ENCODE measurements around the gene UMODL1. TPM values are rescaled to one million over a fixed set of nuclear protein-coding genes. Genes with fewer than 3 reads are reported as not detected.
A peak's percentile ranks its signal among the peaks of the same experiment; 100 is the strongest.

Gene UMODL1
- total RNA-seq, 1 experiment from 2014 or later, result not detected

DNA sequence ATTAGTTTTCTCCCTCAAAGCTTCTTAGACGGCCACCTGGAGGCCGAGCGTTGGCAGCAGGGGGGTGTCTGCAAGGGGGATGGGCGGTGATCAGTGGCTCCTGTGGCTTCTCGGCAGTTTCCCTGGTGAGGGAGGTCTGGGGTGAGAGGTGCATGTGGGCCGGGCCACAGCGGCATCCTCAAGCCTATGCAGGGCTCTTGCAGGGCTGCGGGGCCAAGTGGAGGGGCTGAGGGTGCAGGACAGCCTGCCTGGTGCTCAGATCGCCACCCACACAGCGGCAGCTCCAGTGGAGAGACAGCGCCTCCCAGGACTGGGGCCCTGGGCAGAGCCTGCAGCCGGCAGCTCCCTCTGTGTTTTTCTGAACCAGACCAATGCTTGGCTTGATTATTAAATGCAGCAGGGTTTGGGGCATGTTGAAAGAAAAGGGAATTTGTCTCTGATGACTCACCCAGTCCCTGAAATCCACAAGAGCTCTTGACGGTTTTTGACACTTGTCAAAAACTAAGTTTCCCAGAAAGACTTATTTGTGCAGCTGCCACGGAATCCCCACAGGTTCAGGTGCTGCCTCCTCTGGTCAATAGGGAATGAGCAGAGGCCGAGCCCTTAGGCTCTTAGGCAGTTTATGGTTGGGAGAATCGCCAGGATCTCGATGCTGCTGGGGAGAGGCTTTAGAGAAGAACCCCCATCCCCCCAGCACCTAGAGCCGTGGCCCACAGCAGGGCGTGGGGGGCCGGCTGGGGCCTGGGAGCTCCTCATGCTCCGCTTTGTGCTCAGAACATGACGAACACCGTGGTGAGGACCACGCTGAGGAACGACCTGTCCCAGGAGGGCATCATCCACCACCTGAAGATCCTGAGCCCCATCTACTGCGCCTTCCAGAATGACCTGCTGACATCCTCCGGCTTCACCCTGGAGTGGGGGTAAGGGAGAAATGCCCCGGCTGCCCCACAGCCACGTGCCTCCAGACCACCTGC is 54.7 kb downstream of the UMODL1 start:
- DNase-seq (ENCODE audit: extremely low read depth, low read depth), result no peak

DNA sequence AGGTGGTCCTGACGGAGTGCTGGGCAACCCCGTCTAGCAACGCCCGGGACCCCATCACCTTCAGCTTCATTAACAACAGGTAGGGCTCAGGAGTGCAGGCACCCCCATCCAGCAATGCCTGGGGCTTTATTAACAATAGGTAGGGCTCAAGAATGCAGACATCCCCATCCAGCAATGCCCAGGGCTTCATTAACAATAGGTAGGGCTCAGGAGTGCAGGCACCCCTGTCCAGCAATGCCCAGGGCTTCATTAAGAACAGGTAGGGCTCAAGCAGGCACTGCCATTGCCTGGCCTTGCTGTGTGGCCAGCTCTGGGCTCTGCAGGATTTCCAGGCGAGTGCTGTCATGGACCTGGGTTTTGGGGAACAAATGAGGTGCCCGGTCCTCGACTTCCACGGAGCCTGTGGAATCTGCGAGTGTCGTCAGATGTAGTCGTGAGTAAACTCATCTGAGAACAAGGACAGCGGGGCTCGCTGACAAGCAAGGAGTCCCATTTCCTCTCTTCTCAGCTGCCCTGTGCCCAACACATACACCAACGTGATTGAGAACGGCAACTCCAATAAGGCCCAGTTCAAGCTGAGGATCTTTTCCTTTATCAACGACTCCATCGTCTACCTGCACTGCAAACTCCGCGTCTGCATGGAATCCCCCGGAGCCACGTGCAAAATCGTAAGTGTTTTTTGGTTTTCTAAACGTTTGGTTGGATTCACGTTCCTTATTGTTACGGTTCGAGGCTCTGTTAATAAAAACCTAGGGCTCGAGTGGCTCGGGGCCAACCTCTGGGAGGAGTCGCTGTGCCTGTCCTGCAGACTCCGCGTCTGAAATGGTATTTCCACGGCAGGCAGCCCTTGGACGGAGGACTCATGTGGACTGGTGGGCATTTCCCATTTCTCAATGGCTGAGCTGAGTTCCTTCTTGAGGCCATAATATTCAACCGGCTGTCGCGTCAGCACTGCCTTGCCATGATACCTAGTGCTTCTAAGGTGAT is 56.3 kb downstream of the UMODL1 start:
- no peak for DNase-seq (ENCODE audit: extremely low read depth, low read depth)

DNA sequence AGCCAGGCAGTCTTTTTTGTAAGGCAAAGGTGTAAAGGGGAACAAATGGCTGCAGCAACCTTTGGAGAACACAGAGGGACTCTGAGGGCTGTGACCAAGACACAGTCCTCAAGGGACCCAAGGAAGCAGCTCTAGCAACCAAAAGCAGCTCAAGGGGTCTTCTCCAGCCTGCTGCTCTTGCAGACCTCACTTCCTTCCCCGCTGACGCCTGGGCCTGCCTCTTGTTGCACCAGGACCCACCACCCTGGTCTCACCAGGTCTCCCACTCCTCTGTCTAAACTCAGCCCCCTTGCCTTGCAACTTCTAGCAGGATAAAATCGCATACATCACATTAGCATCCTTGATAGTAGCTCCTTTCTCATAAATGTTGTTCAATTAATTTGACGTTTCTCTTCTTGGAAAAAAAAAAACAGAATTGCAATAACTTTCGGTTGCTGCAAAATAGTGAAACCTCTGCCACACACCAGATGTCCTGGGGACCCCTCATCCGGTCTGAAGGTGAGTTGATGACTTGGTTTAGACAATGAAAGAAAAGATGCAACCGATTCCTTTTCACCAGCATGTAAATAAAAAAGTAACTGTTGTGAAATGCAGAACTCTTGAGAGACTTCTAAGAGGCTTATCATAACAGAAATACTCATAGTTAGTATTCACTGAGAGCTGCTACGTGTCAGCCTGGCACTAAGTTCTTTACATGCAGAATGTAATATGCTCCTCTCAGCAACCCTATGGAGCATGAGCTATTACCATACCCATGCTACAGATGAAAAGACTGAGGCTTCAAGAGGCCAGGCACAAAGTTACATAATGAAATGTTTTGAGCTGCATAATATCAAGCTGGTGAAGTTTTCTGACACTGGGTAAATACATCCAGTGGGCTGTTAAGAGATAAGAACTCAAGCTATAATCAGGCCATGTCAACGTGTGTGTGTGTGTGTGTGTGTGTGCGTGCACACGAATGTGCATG is 58.5 kb downstream of the UMODL1 start:
- DNase-seq (ENCODE audit: extremely low read depth, low read depth), result no peak

DNA sequence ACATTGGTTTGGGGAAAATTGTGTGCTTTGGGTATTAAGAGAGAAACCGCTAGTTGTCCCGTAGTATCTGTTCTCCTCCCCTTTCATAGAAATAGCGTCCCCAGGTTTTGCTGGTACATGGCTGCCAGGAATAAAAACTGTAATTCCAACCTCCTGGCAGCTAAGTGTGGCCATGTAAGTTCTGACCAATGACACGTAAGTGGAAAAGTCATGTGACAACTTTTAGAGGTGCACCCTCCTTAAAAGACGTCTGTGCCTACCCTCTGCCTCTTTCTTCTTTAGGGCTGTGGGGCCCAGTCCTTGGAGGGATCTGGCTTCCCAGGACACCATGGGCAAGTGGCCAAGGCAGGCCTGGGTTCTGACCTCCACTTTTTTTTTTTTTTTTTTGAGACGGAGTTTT is 59.3 kb downstream of the UMODL1 start:
- no peak for DNase-seq (ENCODE audit: extremely low read depth, low read depth)

DNA sequence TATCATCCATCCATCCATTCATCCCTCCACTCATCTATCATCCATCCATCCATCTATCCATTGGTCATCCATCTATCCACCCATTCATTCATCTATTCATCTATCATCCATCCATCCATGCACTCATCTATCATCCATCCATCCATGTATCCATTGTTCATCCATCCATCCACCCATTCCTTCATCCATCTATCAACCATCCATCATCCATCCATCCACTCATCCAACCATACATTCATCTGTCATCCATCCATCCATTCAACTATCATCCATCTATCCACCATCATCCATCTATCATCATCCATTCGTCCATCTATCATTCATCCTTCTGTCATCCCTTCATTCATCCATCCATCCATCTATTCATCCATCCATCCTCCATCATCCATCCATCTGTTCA is 61.1 kb downstream of the UMODL1 start:
- DNase-seq (ENCODE audit: extremely low read depth, low read depth), result no peak

DNA sequence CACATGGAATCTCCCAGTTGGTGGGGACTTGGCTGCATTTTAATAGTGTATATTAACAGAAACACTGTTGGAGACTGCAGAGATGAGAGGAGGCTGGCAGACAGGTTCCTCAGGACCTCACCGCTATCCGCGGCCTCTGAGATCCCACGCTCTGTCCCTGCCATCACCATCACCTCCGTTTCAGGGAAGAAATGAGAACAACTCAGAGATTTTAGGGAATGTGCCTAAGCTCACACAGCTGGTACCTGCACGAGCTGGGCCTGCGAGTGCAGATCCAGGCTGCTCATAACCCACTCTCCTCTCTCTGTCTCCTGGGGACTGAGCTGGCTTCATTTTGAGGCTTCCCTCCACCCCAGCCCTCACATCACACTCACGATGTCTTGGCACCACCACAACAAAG is 62.0 kb downstream of the UMODL1 start:
- no peak for DNase-seq (ENCODE audit: extremely low read depth, low read depth)

DNA sequence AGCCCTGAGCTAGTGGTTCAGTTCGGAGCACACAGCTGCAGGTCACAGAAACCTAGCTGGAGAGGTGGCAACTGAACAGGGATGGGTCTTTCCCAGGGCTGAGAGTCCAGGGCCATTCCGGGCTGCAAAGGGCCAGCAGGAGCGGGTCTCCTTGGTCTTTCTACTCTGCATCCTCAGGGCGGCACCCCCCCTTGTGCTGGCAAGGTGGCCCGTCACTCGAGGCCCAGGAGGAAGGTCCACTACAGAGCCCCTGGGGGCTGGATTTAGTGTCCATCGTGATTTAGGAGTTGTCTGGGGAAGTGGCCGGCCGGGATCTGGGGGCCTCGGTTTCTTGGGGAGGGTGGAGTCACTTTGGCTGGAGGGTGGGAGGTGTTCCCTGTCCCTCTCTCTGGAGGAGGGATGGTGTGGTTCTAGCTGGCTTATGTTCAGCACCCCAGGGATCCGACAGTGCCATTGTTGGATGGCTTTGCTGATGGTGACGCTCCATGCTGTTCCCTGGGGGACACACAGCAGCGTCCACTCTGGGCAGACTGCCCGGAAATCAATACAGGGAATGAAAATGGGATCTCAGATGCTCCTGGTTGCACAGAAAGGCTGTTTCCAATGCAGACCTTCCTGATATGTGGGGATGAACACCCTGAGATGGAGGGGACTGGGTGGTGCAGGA is 64.4 kb downstream of the UMODL1 start:
- DNase-seq (ENCODE audit: extremely low read depth, low read depth), result no peak

DNA sequence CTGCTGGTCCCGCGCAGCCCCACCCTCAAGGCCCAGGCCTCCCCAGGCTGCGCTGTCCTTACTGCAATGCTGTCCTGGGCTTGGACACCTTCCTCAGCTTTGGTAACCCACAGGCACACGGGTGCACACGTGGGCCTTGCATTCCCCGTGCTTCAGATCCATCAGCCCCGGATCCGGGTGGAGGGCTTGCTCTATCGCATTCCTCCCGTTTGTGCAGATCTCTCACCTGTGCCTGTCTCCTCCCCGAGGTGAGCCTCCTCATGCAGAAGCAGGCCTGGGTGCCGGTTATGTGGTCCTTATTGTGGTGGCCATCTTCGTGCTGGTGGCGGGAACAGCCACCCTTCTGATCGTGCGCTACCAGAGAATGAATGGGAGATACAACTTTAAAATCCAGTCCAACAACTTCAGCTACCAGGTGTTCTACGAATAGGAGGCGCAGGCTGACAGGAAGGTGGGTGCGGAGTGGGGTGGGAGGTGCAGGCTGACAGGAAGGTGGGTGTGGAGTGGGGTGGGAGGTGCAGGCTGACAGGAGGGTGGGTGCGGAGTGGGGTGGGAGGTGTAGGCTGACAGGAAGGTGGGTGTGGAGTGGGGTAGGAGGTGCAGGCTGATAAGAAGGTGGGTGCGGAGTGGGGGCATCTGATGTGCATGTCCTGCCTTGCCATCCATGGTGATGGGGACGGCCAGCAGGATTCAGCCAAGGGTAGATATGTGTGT is 66.2 kb downstream of the UMODL1 start:
- no peak for DNase-seq (ENCODE audit: extremely low read depth, low read depth)

DNA sequence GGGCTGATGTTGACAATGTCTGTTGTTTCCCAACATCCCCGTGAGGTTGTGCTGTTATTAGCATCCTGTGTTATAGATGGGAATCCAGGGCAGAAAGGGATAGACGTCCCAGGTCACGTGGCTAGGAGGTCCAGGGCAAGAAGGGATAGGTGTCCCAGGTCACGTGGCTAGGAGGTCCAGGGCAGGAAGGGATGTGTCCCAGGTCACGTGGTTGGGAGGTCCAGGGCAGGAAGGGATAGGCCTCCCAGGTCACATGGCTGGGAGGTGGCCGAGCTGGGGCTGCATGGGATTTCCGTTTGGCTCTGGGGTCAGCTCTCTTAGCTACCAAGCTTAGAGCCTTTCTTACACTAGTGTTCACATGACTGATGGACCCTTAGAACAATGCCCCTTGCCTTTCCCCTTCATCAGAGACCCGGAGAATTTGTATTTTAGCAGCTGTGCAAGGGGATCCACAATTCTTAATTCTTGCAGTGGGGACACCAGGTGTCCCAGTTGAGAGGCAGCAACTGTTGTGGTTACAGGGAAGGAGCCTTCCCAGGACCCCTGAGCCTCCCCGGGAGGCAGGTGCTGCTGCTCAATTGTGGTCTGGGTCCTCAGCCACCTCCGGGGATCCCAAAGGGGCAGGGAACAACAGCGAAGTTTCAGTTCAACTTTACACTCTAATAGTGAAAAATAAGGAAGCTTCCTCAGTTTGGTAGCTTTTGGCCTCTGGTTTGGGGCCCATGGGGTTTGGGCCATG is 69.2 kb downstream of the UMODL1 start:
- DNase-seq (ENCODE audit: extremely low read depth, low read depth), result no peak

DNA sequence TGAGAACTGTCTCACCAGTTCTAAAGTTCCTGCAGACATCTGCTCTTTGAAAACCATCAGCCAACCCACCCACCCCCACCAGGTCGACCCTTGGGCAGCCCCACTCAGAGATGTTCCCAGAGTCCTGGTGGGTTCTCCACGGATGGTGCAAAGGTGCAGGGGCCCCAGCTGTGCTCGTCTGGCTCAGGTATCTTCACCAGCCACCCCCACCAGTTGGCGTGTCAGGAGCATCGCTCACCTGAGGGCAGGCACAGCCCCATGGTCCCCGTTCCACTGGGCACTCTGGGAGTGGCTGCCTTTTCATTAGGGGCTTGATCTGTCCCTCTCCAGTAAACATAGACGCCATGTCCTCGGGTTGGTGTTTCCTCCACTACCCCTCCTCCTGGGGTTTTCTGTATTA is 70.5 kb downstream of the UMODL1 start:
- no peak for DNase-seq (ENCODE audit: extremely low read depth, low read depth)

DNA sequence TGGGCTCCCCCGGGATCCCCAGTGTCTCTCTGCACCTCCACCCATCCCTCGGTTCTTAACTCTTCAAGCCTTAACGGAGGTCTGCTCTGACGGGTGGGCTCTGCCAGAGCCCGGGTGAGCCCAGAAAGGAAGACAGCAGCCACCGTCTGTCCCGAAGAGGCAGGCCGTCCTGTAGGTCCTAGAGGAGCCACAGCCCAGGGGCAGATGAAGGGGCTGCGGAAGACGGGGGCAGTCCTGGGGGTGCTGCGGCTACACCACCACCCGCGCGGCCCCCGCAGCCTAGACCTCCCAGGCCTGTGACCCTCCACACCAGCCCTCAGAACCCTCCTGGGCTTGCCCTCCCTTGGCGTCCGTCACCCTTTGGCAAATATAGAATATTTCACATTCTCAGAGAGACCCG is 71.0 kb downstream of the UMODL1 start:
- DNase-seq (ENCODE audit: extremely low read depth, low read depth), result no peak

DNA sequence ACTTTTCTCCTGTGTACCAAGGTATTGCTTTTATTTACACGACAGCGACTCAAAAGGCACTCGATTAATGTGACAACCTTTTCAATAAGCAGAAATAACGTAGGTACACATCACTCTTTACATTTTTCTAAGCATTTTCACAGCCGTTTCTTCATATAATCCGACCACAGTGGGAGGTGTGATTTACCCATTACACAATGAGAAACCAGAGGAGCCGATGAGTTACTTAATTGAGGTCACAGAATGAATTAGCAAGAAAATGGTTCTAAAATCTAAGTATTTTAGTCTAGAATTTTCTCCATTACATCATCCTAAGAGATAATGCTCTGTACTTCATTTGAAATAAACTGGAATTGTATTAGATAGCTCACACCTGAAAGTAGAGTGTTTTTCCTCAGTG is 71.5 kb downstream of the UMODL1 start:
- no peak for DNase-seq (ENCODE audit: extremely low read depth, low read depth)

DNA sequence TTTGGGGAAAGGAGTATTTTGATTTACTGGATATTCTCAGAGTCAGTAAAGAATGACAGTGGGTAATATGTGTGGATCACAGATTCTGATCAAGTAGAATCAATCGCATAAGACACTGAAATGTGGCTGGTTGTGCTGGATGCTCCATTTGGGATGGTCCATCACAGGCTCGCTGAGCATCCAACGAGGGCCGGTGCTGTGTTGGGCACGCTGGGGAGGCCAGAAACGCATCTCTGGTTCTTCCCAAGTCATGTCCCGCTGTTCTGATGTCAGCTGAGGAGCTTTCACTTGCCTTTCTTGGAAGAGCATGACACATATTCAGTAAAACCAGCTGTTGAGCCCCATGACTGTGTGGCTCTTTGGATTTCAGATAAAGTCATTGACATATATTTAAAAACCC is 72.0 kb downstream of the UMODL1 start:
- no peak for DNase-seq (ENCODE audit: extremely low read depth, low read depth)

DNA sequence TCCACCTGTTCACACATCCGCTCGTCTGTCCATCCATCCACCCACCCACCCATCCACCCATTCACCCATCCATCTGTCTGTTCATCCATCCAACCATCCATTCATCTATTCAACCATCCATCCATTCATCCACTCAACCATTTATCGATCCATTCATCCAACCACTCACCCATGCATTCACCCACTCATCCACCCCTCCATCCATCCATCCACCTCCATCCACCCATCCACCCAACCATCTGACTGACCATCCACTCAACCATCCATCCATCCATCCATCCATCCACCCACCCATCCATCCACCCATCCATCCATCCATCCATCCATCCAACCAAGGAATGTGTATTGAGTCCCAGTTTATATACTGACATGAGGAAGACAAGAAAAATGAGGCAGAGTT is 73.1 kb downstream of the UMODL1 start:
- no peak for DNase-seq (ENCODE audit: extremely low read depth, low read depth)

DNA sequence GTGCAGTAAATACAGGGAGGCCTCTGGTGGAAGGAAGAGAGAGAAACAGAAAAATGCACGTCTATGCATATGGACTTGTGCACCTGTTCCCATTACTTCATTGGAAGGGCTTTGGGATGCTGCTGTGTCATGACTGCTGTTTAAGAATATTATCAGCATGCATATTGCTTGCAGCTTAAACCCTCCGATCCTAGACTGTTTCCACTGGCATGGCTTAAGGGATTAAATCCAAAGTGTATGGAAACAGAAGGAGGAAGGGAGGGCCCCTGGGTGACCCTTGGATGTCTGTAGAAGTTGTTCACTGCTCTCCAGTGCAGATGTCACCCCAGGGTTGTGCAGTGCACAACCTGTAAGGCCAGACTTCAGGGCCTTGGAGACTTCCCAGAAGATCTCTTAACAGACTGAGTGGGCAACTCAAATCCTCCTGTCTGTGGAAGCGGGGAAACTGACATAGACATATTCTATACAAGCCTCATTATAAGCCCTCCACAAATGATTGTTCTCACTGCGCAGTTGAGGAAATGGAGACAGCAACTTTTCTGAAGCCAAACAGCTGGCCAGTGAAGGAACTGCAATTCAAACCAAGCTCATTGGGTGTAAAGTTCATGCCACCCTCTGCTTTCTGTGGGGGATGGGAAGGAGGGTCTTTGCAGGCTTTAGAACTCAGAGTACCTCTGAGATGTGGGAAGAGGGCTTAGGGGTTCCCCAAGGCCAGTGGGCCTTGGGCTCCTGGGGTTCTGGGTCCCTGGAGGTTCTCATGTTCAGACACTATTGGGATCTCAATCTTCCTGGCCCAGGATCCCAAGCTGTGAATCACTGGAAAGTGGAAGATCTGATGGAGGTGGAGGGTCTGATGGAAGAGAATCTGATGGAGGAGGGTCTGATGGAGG is 73.8 kb downstream of the UMODL1 start:
- DNase-seq (ENCODE audit: extremely low read depth, low read depth), result no peak

DNA sequence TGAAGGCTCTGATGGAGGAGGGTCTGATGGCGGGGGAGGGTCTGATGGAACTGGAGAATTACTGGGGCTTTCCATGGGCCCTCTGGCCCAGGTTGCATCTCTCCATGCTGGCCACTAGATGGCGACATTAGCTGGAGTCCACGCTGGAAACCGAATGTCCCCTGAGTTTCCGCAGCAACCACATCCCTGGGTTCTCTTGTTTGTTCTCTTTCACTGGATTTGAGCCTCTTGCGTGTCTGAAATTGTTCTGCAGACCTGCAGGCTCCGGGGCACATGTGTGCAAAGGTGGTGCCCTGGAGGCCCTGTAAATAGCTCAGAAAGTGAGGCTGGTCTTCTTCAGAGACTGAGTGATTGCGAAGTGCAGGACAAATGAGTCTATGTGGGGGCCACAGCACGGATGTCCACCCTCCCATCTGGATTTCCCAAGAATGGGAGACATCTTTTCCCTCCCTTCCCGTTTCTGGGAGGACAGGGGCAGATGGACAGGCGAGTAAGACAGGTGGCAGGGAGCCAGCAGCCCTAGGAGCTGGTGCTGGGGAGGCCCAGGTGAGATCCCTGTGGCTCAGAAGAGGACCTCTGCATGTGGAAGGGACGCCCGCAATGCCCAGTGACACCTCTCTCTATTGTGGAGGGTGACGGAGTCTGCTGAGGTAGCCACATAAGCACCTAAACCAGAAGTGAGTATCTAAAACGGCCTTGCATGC is 74.6 kb downstream of the UMODL1 start:
- DNase-seq (ENCODE audit: extremely low read depth, low read depth), result peak; percentile 42

Data from NCI-H460 (cell line).